ENCODE measurements around the gene DCST1.
"Not testable (repeated sequence)": the region's sequence is repeated elsewhere in the genome, so short reads cannot be mapped to it uniquely, and the experiment has no call there.

- TF ChIP-seq POLR2AphosphoS5, POLR2A, TAF1 (IDR thresholded peaks at IDR 0.05; ENCODE audit: low read depth, low read length): not testable (repeated sequence)
These were observed 46.9 kb upstream of the DCST1 start for GRCh38 chr1:154986736-154987135.

Measured in GM12891 (cell line).